T-helper 2 cell treated with Interferon-gamma antibody and Interleukin-4, amounts not matched to agents 5 μg/mL and 100 μg/mL, for 36 hours (primary cell): ENCODE data around the gene SHROOM2.
"Not testable (repeated sequence)": the region's sequence is repeated elsewhere in the genome, so short reads cannot be mapped to it uniquely, and the experiment has no call there.

ENCODE experiments used
- DNase-seq: peaks from one replicate; pipeline ENCODE4 v3.0.0; 2021; ENCODE audit warnings: low spot score
- H3K27ac Mint-ChIP-seq: one replicate; pipeline ENCODE4 v1.8.0; 2021; ENCODE audit warnings: mild to moderate bottlenecking, mixed read lengths
- H3K27me3 Mint-ChIP-seq: one replicate; pipeline ENCODE4 v1.8.0; 2021; ENCODE audit warnings: low read depth, mixed read lengths
- H3K36me3 Mint-ChIP-seq: one replicate; pipeline ENCODE4 v1.8.0; 2021; ENCODE audit warnings: low read depth, mixed read lengths
- H3K4me1 Mint-ChIP-seq: one replicate; pipeline ENCODE4 v1.8.0; 2021; ENCODE audit warnings: low read depth, mixed read lengths
- H3K4me3 Mint-ChIP-seq: one replicate; pipeline ENCODE4 v1.8.0; 2022; ENCODE audit warnings: mild to moderate bottlenecking, moderate library complexity, mixed read lengths
- H3K9me3 Mint-ChIP-seq: one replicate; pipeline ENCODE4 v1.8.0; 2021; ENCODE audit warnings: mixed read lengths

Gene SHROOM2

DNA sequence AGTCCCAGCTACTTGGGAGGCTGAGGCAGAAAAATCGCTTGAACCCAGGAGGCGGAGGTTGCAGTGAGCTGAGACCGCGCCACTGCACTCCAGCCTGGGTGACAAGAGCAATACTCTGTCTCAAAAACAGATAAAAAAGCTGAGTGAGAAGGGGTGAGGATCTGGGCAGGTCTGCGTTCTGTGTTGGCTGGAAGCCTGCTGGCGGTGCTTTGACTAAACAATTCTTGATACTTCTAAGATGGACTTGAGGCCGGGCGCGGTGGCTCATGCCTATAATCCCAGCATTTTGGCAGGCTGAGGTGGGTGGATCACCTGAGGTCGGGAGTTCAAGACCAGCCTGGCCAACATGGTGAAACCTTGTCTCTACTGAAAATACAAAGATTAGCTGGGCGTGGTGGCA lies 72.5 kb downstream of the SHROOM2 start:
- not testable (repeated sequence) for DNase-seq, H3K9me3 Mint-ChIP-seq, H3K36me3 Mint-ChIP-seq, H3K4me1 Mint-ChIP-seq, H3K4me3 Mint-ChIP-seq, H3K27ac Mint-ChIP-seq
- H3K27me3 Mint-ChIP-seq: peaks cover 12% of the 10 kb centered on the region

DNA sequence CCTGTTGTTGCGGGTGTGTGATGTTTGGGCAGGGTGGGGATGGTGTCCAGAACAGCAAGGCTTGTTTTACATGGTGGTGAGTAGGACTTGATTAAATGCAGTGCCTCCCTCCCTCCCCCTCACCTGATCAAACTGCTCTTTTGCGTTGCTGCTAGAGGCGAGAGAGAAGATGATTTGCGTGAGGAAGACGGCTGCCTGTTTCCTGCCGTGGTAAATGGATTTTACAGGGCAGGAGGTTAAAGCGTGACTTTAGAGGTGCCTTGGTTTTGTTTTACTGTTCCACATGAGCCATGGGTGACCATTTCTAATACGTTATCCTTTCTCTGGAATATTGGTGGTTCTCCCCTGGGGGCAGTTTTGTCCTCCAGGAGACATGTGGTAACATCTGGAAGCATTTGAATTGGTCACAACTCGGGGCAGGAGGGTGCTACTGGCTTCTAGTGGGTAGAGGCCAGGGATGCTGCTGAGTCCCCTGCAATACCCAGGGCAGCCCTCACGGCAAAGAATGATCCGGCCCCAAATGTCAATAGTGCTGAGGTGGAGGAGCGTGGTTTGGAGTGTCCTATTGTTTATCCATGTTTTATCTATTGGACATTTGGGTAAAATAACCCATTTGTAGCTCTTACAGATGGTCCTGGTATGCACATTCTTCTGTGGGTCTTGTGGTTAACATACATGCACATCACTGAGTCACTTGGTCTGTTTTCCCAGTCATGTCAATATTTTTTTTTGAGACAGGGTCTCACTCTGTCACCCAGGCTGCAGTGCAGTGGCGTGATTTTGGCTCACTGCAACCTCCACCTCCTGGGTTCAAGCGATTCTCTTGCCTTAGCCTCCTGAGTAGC lies 73.7 kb downstream of the SHROOM2 start:
- Mint-ChIP-seq H3K27ac (no peak overlapping the region), H3K36me3 (no peaks in the 10 kb centered on the region), H3K27me3 (peaks cover 10% of the 10 kb centered on the region), H3K4me3 (no peak overlapping the region), H3K9me3 (no peaks in the 10 kb centered on the region), H3K4me1 (peaks cover 6% of the 10 kb centered on the region)
- DNase-seq: no peak

DNA sequence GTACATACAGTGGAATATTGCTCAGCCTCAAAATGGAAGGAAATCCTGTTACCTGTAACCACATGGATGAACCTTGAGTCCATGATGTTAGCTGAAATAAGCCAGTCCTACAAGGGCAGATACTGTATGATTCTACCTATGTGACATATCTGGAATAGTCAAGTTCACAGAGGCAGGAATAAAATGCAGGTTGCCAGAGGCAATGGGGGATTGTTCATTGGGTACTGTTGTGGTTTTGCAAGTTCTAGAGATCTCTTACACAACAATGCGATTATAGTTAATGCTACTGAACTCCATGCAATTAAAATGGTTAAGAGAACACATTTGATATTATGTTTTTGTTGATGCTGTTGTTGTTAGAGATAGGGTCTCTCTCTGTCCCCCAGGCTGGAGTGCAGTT lies 74.6 kb downstream of the SHROOM2 start:
- Mint-ChIP-seq H3K4me3 (no peak overlapping the region), H3K27me3 (peaks cover 6% of the 10 kb centered on the region), H3K27ac (no peak overlapping the region), H3K4me1 (peaks cover 6% of the 10 kb centered on the region), H3K9me3 (no peaks in the 10 kb centered on the region), H3K36me3 (no peaks in the 10 kb centered on the region)
- DNase-seq: no peak

DNA sequence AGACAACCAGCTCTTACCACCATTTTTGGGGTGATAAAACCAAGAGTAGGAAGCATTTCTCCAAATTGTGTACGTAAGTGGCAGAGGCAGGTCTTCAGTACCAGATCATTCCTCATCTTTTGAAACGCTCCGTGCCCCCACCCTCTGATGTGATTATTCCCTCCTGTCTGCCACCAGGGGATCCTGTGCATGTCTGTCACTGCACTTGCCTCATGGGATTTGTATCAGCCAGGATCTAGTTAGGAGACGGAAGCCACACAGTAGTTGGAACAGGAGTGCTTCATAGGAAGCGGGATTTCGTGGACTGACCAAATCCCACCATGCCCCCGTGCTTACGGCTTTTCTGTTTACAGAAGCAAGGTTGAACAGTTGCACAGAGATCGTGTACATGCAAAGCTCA lies 75.5 kb downstream of the SHROOM2 start:
- Mint-ChIP-seq H3K4me3 (no peak overlapping the region), H3K4me1 (peaks cover 6% of the 10 kb centered on the region), H3K9me3 (no peaks in the 10 kb centered on the region), H3K27me3 (peaks cover 10% of the 10 kb centered on the region), H3K27ac (no peak overlapping the region), H3K36me3 (no peaks in the 10 kb centered on the region)
- DNase-seq: no peak

DNA sequence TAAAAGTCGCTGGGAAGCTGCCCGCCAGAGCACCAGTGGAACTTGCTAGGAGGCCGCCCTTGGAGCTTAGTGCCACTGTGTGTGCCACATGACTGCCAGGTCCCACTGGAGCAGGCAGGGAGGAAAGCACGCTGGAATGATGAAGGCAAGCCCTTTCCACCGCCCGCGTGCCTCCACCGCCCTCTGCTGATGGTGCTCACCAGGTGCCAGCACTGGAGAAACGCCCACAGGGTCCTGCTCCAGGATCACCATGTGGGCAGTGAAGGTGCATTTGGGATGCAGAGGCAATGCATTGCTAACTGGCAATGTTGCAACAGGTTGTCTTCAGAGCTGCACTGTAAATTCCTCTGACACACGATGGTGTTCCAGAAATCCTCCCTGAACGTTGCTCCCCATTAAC lies 76.3 kb downstream of the SHROOM2 start:
- peaks cover 6% of the 10 kb centered on the region for H3K4me1 Mint-ChIP-seq
- H3K27ac Mint-ChIP-seq: no peak overlapping the region
- H3K36me3 Mint-ChIP-seq: no peaks in the 10 kb centered on the region
- H3K27me3 Mint-ChIP-seq: peaks cover 14% of the 10 kb centered on the region
- no peaks in the 10 kb centered on the region for H3K9me3 Mint-ChIP-seq
- no peak for DNase-seq
- H3K4me3 Mint-ChIP-seq: no peak overlapping the region

DNA sequence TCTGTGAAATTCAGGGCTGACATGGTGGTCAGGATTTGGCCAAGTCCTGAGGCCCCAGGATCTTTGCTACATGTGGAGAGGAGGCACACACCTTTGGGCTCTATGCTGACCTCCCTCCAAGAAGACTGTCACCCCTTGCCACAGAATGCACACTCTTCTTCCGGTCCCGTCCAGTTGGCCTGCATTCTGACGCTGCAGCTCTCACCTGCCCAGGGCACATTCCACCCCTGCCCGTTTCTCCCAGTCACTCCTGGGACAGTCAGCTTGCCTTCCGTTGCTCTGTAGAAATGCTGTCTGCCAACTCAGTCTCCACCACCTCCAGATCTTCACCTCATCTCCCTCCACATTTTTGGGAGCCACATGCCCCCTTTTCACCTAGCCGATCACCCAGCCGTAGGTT lies 76.7 kb downstream of the SHROOM2 start:
- no peak overlapping the region for H3K4me3 Mint-ChIP-seq
- H3K9me3 Mint-ChIP-seq: no peaks in the 10 kb centered on the region
- H3K27ac Mint-ChIP-seq: no peak overlapping the region
- peaks cover 15% of the 10 kb centered on the region for H3K27me3 Mint-ChIP-seq
- peaks cover 6% of the 10 kb centered on the region for H3K4me1 Mint-ChIP-seq
- no peak for DNase-seq
- no peaks in the 10 kb centered on the region for H3K36me3 Mint-ChIP-seq

DNA sequence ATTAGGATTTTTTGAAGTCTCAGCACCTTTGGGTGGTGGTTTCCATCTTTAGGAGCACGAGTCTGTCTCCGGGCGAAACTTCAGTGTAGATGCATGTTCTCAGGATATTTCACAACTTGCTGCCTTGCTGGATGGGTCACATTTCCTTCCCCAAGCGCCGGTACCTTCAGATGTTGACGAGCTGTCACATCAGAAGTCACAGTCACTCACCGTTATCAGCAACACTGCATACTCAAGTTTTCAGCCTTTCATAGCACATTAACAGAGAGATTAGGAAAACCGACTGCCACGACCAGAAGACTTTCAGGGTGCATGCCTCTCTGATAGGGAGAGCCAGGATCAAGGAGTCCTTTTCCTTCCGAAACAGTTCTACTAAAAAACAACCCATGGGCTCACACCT lies 77.8 kb downstream of the SHROOM2 start:
- peaks cover 15% of the 10 kb centered on the region for H3K27me3 Mint-ChIP-seq
- H3K9me3 Mint-ChIP-seq: no peaks in the 10 kb centered on the region
- H3K4me1 Mint-ChIP-seq: peaks cover 6% of the 10 kb centered on the region
- H3K27ac Mint-ChIP-seq: no peak overlapping the region
- no peaks in the 10 kb centered on the region for H3K36me3 Mint-ChIP-seq
- DNase-seq: no peak
- H3K4me3 Mint-ChIP-seq: no peak overlapping the region

DNA sequence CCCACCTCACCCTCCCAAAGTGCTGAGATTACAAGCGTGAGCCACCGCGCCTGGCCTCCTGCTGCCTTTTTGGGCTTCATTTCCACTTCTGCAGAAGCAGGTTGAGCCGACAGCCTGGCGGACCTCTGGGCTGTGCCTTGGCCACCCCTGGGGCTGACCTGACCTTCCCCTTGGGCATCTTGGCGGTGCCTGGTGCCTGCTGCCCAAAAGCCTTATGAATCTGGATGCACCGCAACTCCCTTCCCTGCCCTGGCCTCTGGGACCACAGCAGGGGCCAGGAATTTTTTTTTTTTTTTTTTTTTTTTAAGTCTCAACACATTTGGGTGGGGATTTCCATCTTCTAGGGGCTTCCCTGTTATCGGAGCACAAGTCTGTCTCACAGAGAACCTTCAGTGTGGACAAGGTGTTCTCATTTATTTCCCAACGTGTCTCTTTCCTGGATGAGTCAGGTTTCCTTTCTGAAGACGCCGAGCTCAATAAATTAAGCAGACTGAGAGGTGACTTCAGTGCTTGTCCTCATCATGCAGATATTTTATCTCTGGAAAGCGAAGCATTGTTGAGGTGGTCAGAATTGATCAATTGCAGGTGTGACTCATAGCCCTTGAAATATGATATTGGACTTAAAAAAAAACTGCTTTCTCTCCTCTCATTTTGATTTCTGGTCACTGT lies 79.7 kb downstream of the SHROOM2 start:
- DNase-seq: no peak
- Mint-ChIP-seq H3K9me3 (no peaks in the 10 kb centered on the region), H3K27me3 (peaks cover 19% of the 10 kb centered on the region), H3K36me3 (no peaks in the 10 kb centered on the region), H3K4me1 (no peaks in the 10 kb centered on the region), H3K27ac (no peak overlapping the region), H3K4me3 (no peak overlapping the region)

DNA sequence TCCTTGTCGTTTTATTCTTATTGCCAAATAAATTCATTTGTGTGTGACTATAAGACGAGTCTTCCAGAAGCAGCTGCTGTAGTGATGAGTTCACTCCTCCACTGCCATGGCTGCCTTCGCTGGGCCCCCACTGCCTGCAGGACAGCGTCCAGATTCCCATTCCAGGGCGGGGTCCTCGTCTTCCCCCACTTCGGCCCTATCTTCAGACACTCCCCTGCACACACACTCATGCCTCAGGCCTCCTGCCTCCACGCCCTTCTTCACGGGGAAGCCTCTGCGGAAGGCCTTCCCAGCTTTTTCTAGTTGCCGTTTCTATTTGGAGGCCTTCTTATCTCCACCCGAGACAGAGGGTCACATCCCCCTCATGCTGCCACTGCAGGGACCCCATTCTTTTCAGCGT lies 80.4 kb downstream of the SHROOM2 start:
- Mint-ChIP-seq H3K27me3 (peaks cover 19% of the 10 kb centered on the region), H3K36me3 (no peaks in the 10 kb centered on the region), H3K4me1 (no peaks in the 10 kb centered on the region), H3K27ac (no peak overlapping the region), H3K4me3 (no peak overlapping the region), H3K9me3 (no peaks in the 10 kb centered on the region)
- no peak for DNase-seq

DNA sequence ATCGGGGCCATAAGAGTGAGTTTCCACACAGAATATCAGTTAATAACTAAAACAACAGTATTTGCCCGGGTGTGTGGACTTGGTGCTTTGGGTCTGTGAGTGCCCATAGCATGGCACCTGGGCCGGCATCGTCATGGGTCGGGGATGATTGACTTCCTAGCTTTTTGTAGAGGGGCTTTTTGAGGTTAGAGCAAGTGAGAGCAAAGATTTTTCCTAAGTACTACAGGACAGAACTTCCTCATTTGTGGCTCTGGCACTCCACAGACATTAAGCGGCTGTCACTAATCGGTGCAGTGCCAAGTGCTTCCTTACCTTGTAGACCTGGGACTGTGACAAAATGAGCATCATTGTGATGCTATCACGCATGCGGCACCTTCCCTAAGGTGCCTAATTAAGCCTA lies 81.0 kb downstream of the SHROOM2 start:
- H3K9me3 Mint-ChIP-seq: no peaks in the 10 kb centered on the region
- no peak overlapping the region for H3K4me3 Mint-ChIP-seq
- H3K27me3 Mint-ChIP-seq: peaks cover 19% of the 10 kb centered on the region
- no peak overlapping the region for H3K27ac Mint-ChIP-seq
- no peak for DNase-seq
- no peaks in the 10 kb centered on the region for H3K36me3 Mint-ChIP-seq
- H3K4me1 Mint-ChIP-seq: no peaks in the 10 kb centered on the region

DNA sequence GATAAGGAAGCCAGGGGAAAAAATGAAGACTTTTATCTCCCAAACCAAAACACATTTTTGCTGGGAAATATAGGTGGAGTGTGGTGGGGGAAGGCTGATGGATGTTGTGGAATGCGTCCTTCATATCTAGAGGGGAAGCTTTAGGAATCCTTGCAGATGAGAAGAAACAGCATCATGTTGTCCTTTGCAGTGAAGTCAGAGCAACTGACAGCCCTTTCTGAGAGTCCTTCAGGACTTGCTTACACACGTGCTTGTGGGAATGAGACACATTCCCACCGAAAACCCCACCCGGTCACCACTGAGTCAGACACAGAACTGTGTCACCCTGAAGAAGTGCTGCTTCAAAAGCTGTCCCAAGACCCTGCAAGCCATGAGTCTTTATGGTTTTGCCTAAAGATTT lies 81.5 kb downstream of the SHROOM2 start:
- Mint-ChIP-seq H3K4me3 (no peak overlapping the region), H3K27me3 (peaks cover 20% of the 10 kb centered on the region), H3K27ac (no peak overlapping the region), H3K9me3 (no peaks in the 10 kb centered on the region), H3K36me3 (no peaks in the 10 kb centered on the region), H3K4me1 (no peaks in the 10 kb centered on the region)
- no peak for DNase-seq

DNA sequence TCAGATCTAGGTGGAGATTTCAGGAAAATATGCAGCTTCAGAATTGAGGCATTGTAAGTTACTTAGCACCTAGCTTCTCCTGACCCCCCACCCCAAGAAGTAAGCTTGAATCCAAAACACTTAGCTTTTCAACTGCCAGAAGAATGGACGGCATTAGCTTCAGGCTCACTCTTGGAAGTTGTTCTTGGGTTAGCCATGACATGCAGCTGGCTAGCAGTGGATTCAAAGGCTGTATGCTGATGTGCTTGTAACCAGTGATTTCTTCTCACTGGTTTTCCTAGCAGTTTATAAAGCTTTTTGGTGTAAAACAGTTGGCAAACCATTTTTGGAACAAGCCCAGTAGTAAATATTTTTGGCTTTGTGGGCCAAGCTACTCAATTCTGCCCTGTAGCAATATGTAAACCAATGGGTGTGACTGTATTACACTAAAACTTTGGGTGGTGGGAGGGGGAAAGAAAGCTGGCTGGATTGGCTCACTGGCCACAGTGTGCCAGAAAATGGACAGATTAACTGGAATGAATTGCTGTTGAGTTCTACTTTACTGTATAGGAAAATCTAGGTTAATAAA lies 85.6 kb downstream of the SHROOM2 start:
- DNase-seq: no peak

DNA sequence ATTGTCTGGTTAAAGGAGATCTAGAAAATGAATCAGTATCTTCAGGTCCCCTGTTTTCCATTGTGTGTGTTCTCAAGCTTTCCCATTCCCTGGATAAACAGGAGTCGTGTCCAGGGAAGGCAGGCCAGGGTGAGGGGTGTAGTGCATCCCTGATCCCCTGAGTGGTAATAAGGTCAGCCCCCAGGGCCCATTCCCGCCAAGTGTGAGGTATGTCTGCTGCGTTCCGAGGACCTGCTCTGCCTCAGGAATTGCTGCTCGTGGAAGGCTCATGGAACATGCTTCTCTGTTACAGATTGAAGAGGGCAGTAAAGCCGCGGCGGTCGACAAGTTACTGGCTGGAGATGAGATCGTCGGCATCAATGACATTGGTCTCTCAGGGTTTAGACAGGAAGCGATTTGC lies 87.1 kb downstream of the SHROOM2 start:
- Mint-ChIP-seq H3K27me3 (peaks cover 18% of the 10 kb centered on the region), H3K4me1 (peaks cover 12% of the 10 kb centered on the region), H3K9me3 (no peaks in the 10 kb centered on the region), H3K27ac (no peak overlapping the region), H3K4me3 (no peak overlapping the region), H3K36me3 (no peaks in the 10 kb centered on the region)
- no peak for DNase-seq

More for the DNA sequence above, 85.6 kb downstream of the SHROOM2 start:
- Mint-ChIP-seq H3K9me3 (no peaks in the 10 kb centered on the region), H3K36me3 (no peaks in the 10 kb centered on the region), H3K27me3 (peaks cover 22% of the 10 kb centered on the region), H3K4me1 (peaks cover 12% of the 10 kb centered on the region), H3K27ac (no peak overlapping the region), H3K4me3 (no peak overlapping the region)

DNA sequence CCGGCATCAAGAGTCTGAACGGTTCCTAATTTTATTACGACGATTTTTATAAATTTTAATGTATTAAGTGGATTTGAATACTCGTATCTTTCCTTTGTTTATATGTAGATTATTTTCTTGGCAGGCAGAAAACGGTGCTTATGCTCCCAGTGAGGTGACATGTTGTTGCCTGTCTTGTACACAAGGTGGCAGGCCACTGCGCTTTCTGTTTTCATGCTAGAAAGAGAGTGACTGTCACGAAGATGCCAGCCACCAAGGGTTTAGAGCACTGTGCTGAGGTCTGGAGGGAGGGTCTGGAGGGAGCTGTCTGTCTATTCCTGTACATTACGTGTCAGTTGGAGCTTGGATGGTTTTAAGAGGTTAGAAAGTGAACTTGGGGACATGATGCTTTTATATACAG lies 87.7 kb downstream of the SHROOM2 start:
- Mint-ChIP-seq H3K27me3 (peaks cover 18% of the 10 kb centered on the region), H3K27ac (no peak overlapping the region), H3K4me3 (no peak overlapping the region), H3K9me3 (no peaks in the 10 kb centered on the region), H3K4me1 (peaks cover 12% of the 10 kb centered on the region), H3K36me3 (no peaks in the 10 kb centered on the region)
- peak; percentile 6 for DNase-seq
